ENCODE measurements around the gene MSANTD1. TPM values are rescaled to one million over a fixed set of nuclear protein-coding genes. Genes with fewer than 3 reads are reported as not detected.

Gene MSANTD1
- total and polyA plus RNA-seq, 10 of the 15 experiments (the other 5 are each of a cell fraction or from before 2014, with no cell fraction given): 0.07 to 0.87 (median 0.22) TPM; not detected in 2

DNA sequence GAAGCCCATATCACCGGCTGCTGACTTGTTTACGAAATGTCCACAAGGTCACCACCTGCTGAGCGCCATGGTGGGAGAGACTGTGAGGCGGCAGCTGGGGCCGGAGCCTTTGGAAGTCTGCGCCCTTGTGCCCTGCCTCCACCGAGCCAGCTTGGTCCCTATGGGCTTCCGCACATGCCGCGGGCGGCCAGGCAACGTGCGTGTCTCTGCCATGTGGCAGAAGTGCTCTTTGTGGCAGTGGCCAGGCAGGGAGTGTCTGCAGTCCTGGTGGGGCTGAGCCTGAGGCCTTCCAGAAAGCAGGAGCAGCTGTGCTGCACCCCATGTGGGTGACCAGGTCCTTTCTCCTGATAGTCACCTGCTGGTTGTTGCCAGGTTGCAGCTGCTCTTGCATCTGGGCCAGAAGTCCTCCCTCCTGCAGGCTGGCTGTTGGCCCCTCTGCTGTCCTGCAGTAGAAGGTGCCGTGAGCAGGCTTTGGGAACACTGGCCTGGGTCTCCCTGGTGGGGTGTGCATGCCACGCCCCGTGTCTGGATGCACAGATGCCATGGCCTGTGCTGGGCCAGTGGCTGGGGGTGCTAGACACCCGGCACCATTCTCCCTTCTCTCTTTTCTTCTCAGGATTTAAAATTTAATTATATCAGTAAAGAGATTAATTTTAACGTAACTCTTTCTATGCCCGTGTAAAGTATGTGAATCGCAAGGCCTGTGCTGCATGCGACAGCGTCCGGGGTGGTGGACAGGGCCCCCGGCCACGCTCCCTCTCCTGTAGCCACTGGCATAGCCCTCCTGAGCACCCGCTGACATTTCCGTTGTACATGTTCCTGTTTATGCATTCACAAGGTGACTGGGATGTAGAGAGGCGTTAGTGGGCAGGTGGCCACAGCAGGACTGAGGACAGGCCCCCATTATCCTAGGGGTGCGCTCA lies 8.7 kb upstream of the MSANTD1 start:
- H3K9ac ChIP-seq (ENCODE audit: control insufficient read depth, insufficient read depth, low read length): no peak overlapping the region
- no peak overlapping the region for H2AFZ ChIP-seq (ENCODE audit: control insufficient read depth, low read depth, low read length)
- DNase-seq (ENCODE audit: low read depth, low spot score): no peak
- H3K79me2 ChIP-seq (ENCODE audit: control insufficient read depth, insufficient read depth, low read length): no peaks in the 10 kb centered on the region
- no peak overlapping the region for H3K4me3 ChIP-seq
- CTCF ChIA-PET: no interaction called here
- in situ Hi-C loops (cut with MboI) (no loop called here), intact Hi-C loops (cut with micrococcal nuclease; ENCODE audit: unreplicated experiment) (no loop called here)
- 99% methylated on average over 29 of the region's 29 CpGs for WGBS (ENCODE audit: insufficient coverage, insufficient replicate concordance, low lambda C conversion rate, missing lambda C conversion rate)
- no peaks in the 10 kb centered on the region for H3K9me3 ChIP-seq (replicated peaks; ENCODE audit: control insufficient read depth, insufficient read depth, low read length)
- H4K20me1 ChIP-seq (ENCODE audit: control insufficient read depth, insufficient read depth): no peaks in the 10 kb centered on the region
- SMC1A ChIA-PET (ENCODE audit: uncharacterized antibody, unreplicated experiment): no interaction called here
- BruUV-seq (replicated peaks): no TSS peak
- TF ChIP-seq, protein P1, sequence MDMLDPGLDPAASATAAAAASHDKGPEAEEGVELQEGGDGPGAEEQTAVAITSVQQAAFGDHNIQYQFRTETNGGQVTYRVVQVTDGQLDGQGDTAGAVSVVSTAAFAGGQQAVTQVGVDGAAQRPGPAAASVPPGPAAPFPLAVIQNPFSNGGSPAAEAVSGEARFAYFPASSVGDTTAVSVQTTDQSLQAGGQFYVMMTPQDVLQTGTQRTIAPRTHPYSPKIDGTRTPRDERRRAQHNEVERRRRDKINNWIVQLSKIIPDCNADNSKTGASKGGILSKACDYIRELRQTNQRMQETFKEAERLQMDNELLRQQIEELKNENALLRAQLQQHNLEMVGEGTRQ (IDR thresholded peaks at IDR 0.05; ENCODE audit: borderline replicate concordance, low read depth, low read length): no peak
- TF ChIP-seq, protein P2, sequence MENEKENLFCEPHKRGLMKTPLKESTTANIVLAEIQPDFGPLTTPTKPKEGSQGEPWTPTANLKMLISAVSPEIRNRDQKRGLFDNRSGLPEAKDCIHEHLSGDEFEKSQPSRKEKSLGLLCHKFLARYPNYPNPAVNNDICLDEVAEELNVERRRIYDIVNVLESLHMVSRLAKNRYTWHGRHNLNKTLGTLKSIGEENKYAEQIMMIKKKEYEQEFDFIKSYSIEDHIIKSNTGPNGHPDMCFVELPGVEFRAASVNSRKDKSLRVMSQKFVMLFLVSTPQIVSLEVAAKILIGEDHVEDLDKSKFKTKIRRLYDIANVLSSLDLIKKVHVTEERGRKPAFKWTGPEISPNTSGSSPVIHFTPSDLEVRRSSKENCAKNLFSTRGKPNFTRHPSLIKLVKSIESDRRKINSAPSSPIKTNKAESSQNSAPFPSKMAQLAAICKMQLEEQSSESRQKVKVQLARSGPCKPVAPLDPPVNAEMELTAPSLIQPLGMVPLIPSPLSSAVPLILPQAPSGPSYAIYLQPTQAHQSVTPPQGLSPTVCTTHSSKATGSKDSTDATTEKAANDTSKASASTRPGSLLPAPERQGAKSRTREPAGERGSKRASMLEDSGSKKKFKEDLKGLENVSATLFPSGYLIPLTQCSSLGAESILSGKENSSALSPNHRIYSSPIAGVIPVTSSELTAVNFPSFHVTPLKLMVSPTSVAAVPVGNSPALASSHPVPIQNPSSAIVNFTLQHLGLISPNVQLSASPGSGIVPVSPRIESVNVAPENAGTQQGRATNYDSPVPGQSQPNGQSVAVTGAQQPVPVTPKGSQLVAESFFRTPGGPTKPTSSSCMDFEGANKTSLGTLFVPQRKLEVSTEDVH (IDR thresholded peaks at IDR 0.05; ENCODE audit: low read depth, partially characterized antibody): no peak
- no peak for TF ChIP-seq ZZZ3 (IDR thresholded peaks at IDR 0.05; ENCODE audit: control insufficient read depth, insufficient read length, low read depth)
- no peak for TF ChIP-seq HDAC2 (IDR thresholded peaks at IDR 0.05)
- no peak for TF ChIP-seq ZNF217 (IDR thresholded peaks at IDR 0.05)
- no peak for TF ChIP-seq ZNF274 (IDR thresholded peaks at IDR 0.05; ENCODE audit: insufficient read depth, insufficient read length)
- no peak for TF ChIP-seq DPF2 (IDR thresholded peaks at IDR 0.05)
- no peak for TF ChIP-seq SUZ12 (IDR thresholded peaks at IDR 0.05; ENCODE audit: unreplicated experiment)
- no peak for TF ChIP-seq NFXL1 (IDR thresholded peaks at IDR 0.05; ENCODE audit: borderline replicate concordance)
- TF ChIP-seq KDM1A (IDR thresholded peaks at IDR 0.05; ENCODE audit: borderline replicate concordance): no peak
- TF ChIP-seq POLR2A (IDR thresholded peaks at IDR 0.05; ENCODE audit: low read depth, low read length): no peak
- no peak for TF ChIP-seq RFX5 (IDR thresholded peaks at IDR 0.05; ENCODE audit: low read depth, low read length)
- TF ChIP-seq RBBP5 (conservative IDR thresholded peaks at IDR 0.05): no peak
- no peak for TF ChIP-seq MTA2 (IDR thresholded peaks at IDR 0.05; ENCODE audit: low read depth)
- TF ChIP-seq CHD1 (IDR thresholded peaks at IDR 0.05; ENCODE audit: low read depth, low read length): no peak
- no peak for TF ChIP-seq POU2F2 (IDR thresholded peaks at IDR 0.05; ENCODE audit: borderline replicate concordance, low read depth, low read length)
- TF ChIP-seq MEF2A (IDR thresholded peaks at IDR 0.05; ENCODE audit: insufficient read depth, low read depth, low read length): no peak
- TF ChIP-seq CREM (IDR thresholded peaks at IDR 0.05; ENCODE audit: low read depth): no peak
- TF ChIP-seq, protein P3, sequence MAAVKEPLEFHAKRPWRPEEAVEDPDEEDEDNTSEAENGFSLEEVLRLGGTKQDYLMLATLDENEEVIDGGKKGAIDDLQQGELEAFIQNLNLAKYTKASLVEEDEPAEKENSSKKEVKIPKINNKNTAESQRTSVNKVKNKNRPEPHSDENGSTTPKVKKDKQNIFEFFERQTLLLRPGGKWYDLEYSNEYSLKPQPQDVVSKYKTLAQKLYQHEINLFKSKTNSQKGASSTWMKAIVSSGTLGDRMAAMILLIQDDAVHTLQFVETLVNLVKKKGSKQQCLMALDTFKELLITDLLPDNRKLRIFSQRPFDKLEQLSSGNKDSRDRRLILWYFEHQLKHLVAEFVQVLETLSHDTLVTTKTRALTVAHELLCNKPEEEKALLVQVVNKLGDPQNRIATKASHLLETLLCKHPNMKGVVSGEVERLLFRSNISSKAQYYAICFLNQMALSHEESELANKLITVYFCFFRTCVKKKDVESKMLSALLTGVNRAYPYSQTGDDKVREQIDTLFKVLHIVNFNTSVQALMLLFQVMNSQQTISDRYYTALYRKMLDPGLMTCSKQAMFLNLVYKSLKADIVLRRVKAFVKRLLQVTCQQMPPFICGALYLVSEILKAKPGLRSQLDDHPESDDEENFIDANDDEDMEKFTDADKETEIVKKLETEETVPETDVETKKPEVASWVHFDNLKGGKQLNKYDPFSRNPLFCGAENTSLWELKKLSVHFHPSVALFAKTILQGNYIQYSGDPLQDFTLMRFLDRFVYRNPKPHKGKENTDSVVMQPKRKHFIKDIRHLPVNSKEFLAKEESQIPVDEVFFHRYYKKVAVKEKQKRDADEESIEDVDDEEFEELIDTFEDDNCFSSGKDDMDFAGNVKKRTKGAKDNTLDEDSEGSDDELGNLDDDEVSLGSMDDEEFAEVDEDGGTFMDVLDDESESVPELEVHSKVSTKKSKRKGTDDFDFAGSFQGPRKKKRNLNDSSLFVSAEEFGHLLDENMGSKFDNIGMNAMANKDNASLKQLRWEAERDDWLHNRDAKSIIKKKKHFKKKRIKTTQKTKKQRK (IDR thresholded peaks at IDR 0.05; ENCODE audit: low read depth, low read length): no peak
- no peak for TF ChIP-seq CBX5 (IDR thresholded peaks at IDR 0.05; ENCODE audit: low read depth)
- no peak for ATAC-seq
- RAD21 ChIA-PET (ENCODE audit: unreplicated experiment): no interaction called here
- H3K4me1 ChIP-seq (ENCODE audit: control insufficient read depth, insufficient read depth, low read length): no peaks in the 10 kb centered on the region
- H3K27me3 ChIP-seq (replicated peaks in 1 of 2; ENCODE audit: control insufficient read depth in 2 of 2, insufficient read depth in 2 of 2, low read length in 1 of 2): no peaks in the 10 kb centered on the region
- H3K4me2 ChIP-seq (ENCODE audit: control insufficient read depth, insufficient read depth): no peak overlapping the region
- no peak overlapping the region for H3K27ac ChIP-seq (ENCODE audit: control insufficient read depth, insufficient read depth)
- no peak for FAIRE-seq
- POLR2A ChIA-PET: no interaction called here
- H3K36me3 ChIP-seq (ENCODE audit: control insufficient read depth in 2 of 2, insufficient read depth in 2 of 2, low read length in 1 of 2): peaks cover 7 to 32% of the 10 kb centered on the region in 2 experiments
